Loucy (cell line): ENCODE results near the gene SPEF1.

Experiments
- H2AFZ ChIP-seq: fragments of 200-600 bp; sonication (generic); 2 replicates; pipeline ENCODE4 v1.6.0; 2016; ENCODE audit warnings: antibody characterized with exemption, mild to moderate bottlenecking, low read length, moderate library complexity
- H3F3A ChIP-seq: fragments of 200-600 bp; 2 replicates; pipeline ENCODE4 v1.6.0; 2016; ENCODE audit warnings: antibody characterized with exemption, low read depth, mild to moderate bottlenecking
- H3K27me3 ChIP-seq: fragments of 200-600 bp; sonication (generic); 2 replicates; pipeline ENCODE4 v1.6.1; 2014; ENCODE audit warnings: low read length, mild to moderate bottlenecking; ENCODE audit not compliant: insufficient read depth, poor library complexity, severe bottlenecking
- H3K36me3 ChIP-seq: fragments of 200-600 bp; sonication (generic); 2 replicates; pipeline ENCODE4 v1.6.1; 2016; ENCODE audit warnings: low read length; ENCODE audit not compliant: insufficient read depth
- H3K4me1 ChIP-seq: fragments of 200-600 bp; sonication (generic); 2 replicates; pipeline ENCODE4 v1.5.1; 2014; ENCODE audit warnings: low read length, mild to moderate bottlenecking; ENCODE audit not compliant: insufficient read depth, poor library complexity, severe bottlenecking
- H3K4me2 ChIP-seq: fragments of 200-600 bp; sonication (generic); 2 replicates; pipeline ENCODE4 v1.6.0; 2014; ENCODE audit warnings: antibody characterized with exemption, low read length, low read depth, mild to moderate bottlenecking; ENCODE audit not compliant: poor library complexity, severe bottlenecking
- H3K4me3 ChIP-seq: fragments of 200-600 bp; sonication (generic); 2 replicates; pipeline ENCODE4 v1.5.1; 2014; ENCODE audit warnings: low read length, mild to moderate bottlenecking, mixed read lengths; ENCODE audit not compliant: poor library complexity, severe bottlenecking
- H3K79me2 ChIP-seq: fragments of 200-600 bp; sonication (generic); 2 replicates; pipeline ENCODE4 v1.6.1; 2014; ENCODE audit warnings: low read length; ENCODE audit not compliant: insufficient read depth
- H3K9ac ChIP-seq: fragments of 200-600 bp; sonication (generic); 2 replicates; pipeline ENCODE4 v1.6.0; 2014; ENCODE audit warnings: mild to moderate bottlenecking, low read depth, low read length, moderate library complexity; ENCODE audit not compliant: poor library complexity, severe bottlenecking
- H3K9me2 ChIP-seq: fragments of 200-600 bp; sonication (generic); replicated peaks from 2 replicates; pipeline ENCODE4 v1.6.1; 2016; ENCODE audit warnings: low read depth, low read length, mixed read lengths
- H3K9me3 ChIP-seq: fragments of 200-600 bp; sonication (generic); 2 replicates; pipeline ENCODE4 v1.6.1; 2014; ENCODE audit warnings: mild to moderate bottlenecking, antibody characterized with exemption, low read length, low read depth; ENCODE audit not compliant: insufficient read depth
- H4K20me1 ChIP-seq: fragments of 200-600 bp; sonication (generic); 2 replicates; pipeline ENCODE4 v1.6.0; 2014; ENCODE audit warnings: antibody characterized with exemption, low read length, mild to moderate bottlenecking; ENCODE audit not compliant: insufficient read depth, poor library complexity, severe bottlenecking
- CTCF ChIP-seq: fragments of 200-600 bp; sonication (generic); conservative IDR thresholded peaks from 2 replicates; pipeline ENCODE4 v1.5.1; 2014; ENCODE audit warnings: mild to moderate bottlenecking, antibody characterized with exemption, low read length
- EZH2phosphoT487 ChIP-seq: fragments of 200-600 bp; IDR thresholded peaks from 2 replicates; pipeline ENCODE4 v1.6.1; 2018; ENCODE audit warnings: antibody characterized with exemption, mild to moderate bottlenecking, moderate library complexity, borderline replicate concordance

The SPEF1 gene

GRCh38 chr20:3739926-3740451, 41.3 kb downstream of the SPEF1 start:
- peaks cover 8% of the 10 kb centered on the region for H3K4me1 ChIP-seq
- H3K9me3 ChIP-seq, result no peaks in the 10 kb centered on the region
- TF ChIP-seq CTCF (no peak), EZH2phosphoT487 (no peak)
- H3K36me3 ChIP-seq, result no peaks in the 10 kb centered on the region
- no peak overlapping the region for H3K4me3 ChIP-seq
- H3K9ac ChIP-seq, result no peak overlapping the region
- no peaks in the 10 kb centered on the region for H3K9me2 ChIP-seq
- H3F3A ChIP-seq, result no peaks in the 10 kb centered on the region
- no peaks in the 10 kb centered on the region for H3K79me2 ChIP-seq
- no peaks in the 10 kb centered on the region for H3K27me3 ChIP-seq
- no peaks in the 10 kb centered on the region for H4K20me1 ChIP-seq
- H2AFZ ChIP-seq, result no peak overlapping the region
- no peak overlapping the region for H3K4me2 ChIP-seq

GRCh38 chr20:3739054-3739925, 42.0 kb downstream of the SPEF1 start:
- Histone ChIP-seq H3F3A (no peaks in the 10 kb centered on the region), H3K9ac (no peak overlapping the region), H3K27me3 (no peaks in the 10 kb centered on the region), H3K4me1 (peaks cover 3% of the 10 kb centered on the region), H4K20me1 (no peaks in the 10 kb centered on the region), H3K9me2 (no peaks in the 10 kb centered on the region), H3K36me3 (no peaks in the 10 kb centered on the region), H2AFZ (no peak overlapping the region), H3K4me2 (no peak overlapping the region), H3K9me3 (no peaks in the 10 kb centered on the region), H3K79me2 (no peaks in the 10 kb centered on the region), H3K4me3 (no peak overlapping the region)
- TF ChIP-seq EZH2phosphoT487 (no peak), CTCF (no peak)

- Histone ChIP-seq H3K36me3 (no peaks in the 10 kb centered on the region), H3K9ac (no peak overlapping the region), H3K4me3 (no peak overlapping the region), H3K27me3 (no peaks in the 10 kb centered on the region), H3K79me2 (no peaks in the 10 kb centered on the region), H4K20me1 (no peaks in the 10 kb centered on the region), H3K4me1 (no peaks in the 10 kb centered on the region), H3K4me2 (no peak overlapping the region), H3F3A (no peaks in the 10 kb centered on the region), H2AFZ (no peak overlapping the region), H3K9me2 (no peaks in the 10 kb centered on the region), H3K9me3 (no peaks in the 10 kb centered on the region)
- TF ChIP-seq CTCF, result no peak
- no peak for TF ChIP-seq EZH2phosphoT487
These were observed 42.9 kb downstream of the SPEF1 start for GRCh38 chr20:3738111-3739053.
